Measurements from ENCODE around the gene PTPN7. TPM values are rescaled to one million over a fixed set of nuclear protein-coding genes. Genes with fewer than 3 reads are reported as not detected.

PTPN7 gene
- total RNA-seq, 2 donors from 2014 or later = not detected

GRCh38 chr1:202133496-202133895 is 26.9 kb downstream of the PTPN7 start:
- no peak overlapping the region for H3K27ac Mint-ChIP-seq
- no peaks in the 10 kb centered on the region for H3K27me3 Mint-ChIP-seq (ENCODE audit: insufficient read depth)
- no peaks in the 10 kb centered on the region for H3K9me3 Mint-ChIP-seq
- H3K4me1 Mint-ChIP-seq = no peaks in the 10 kb centered on the region
- Histone ChIP-seq H3K4me3 (ENCODE audit: low read length) (no peak overlapping the region), H3K27me3 (ENCODE audit: control insufficient read depth, insufficient read depth, low read length, poor library complexity, severe bottlenecking) (no peaks in the 10 kb centered on the region), H3K4me1 (ENCODE audit: control insufficient read depth, insufficient read depth, low read length) (no peaks in the 10 kb centered on the region), H3K27ac (ENCODE audit: low read depth, low read length) (no peak overlapping the region), H3K9ac (ENCODE audit: extremely low read depth, low read length, poor library complexity, severe bottlenecking) (no peak overlapping the region), H3K9me3 (ENCODE audit: control insufficient read depth, low read length) (no peaks in the 10 kb centered on the region), H3K36me3 (ENCODE audit: control insufficient read depth, insufficient read depth, low read length) (peaks cover 55% of the 10 kb centered on the region)
- 93 to 96% methylated on average over 3 to 8 of the region's 8 CpGs for WGBS, 2 experiments (ENCODE audit: insufficient coverage in 1 of 2, insufficient read length in 1 of 2)
- no peak for TF ChIP-seq CTCF (conservative IDR thresholded peaks at IDR 0.05)
- peaks cover 36% of the 10 kb centered on the region for H3K36me3 Mint-ChIP-seq (ENCODE audit: low read depth)
- no peak overlapping the region for H3K4me3 Mint-ChIP-seq
- DNase-seq = no peak

GRCh38 chr1:202133001-202133400 is 27.4 kb downstream of the PTPN7 start:
- Mint-ChIP-seq H3K4me3 (no peak overlapping the region), H3K9me3 (no peaks in the 10 kb centered on the region), H3K4me1 (no peaks in the 10 kb centered on the region), H3K27ac (no peak overlapping the region), H3K36me3 (ENCODE audit: low read depth) (peaks cover 31% of the 10 kb centered on the region), H3K27me3 (ENCODE audit: insufficient read depth) (no peaks in the 10 kb centered on the region)
- no peak for DNase-seq
- H3K4me3 ChIP-seq (ENCODE audit: low read length) = no peak overlapping the region
- H3K36me3 ChIP-seq (ENCODE audit: control insufficient read depth, insufficient read depth, low read length) = peaks cover 50% of the 10 kb centered on the region
- no peak overlapping the region for H3K27ac ChIP-seq (ENCODE audit: low read depth, low read length)
- no peaks in the 10 kb centered on the region for H3K4me1 ChIP-seq (ENCODE audit: control insufficient read depth, insufficient read depth, low read length)
- TF ChIP-seq CTCF (conservative IDR thresholded peaks at IDR 0.05) = no peak
- H3K9ac ChIP-seq (ENCODE audit: extremely low read depth, low read length, poor library complexity, severe bottlenecking) = no peak overlapping the region
- no peaks in the 10 kb centered on the region for H3K27me3 ChIP-seq (ENCODE audit: control insufficient read depth, insufficient read depth, low read length, poor library complexity, severe bottlenecking)
- WGBS, 2 experiments (ENCODE audit: insufficient coverage in 1 of 2, insufficient read length in 1 of 2) = 95 to 97% methylated on average over 5 to 13 of the region's 14 CpGs
- H3K9me3 ChIP-seq (ENCODE audit: control insufficient read depth, low read length) = no peaks in the 10 kb centered on the region

- H3K9me3 ChIP-seq (ENCODE audit: control insufficient read depth, low read length) = no peaks in the 10 kb centered on the region
- H3K27me3 ChIP-seq (ENCODE audit: control insufficient read depth, insufficient read depth, low read length, poor library complexity, severe bottlenecking) = no peaks in the 10 kb centered on the region
- Mint-ChIP-seq H3K27me3 (ENCODE audit: insufficient read depth) (no peaks in the 10 kb centered on the region), H3K4me1 (no peaks in the 10 kb centered on the region), H3K9me3 (no peaks in the 10 kb centered on the region), H3K4me3 (no peak overlapping the region), H3K36me3 (ENCODE audit: low read depth) (peaks cover 25% of the 10 kb centered on the region), H3K27ac (no peak overlapping the region)
- H3K27ac ChIP-seq (ENCODE audit: low read depth, low read length) = no peak overlapping the region
- 92 to 95% methylated on average over 8 to 12 of the region's 12 CpGs for WGBS, 2 experiments (ENCODE audit: insufficient coverage in 1 of 2, insufficient read length in 1 of 2)
- H3K4me1 ChIP-seq (ENCODE audit: control insufficient read depth, insufficient read depth, low read length) = no peaks in the 10 kb centered on the region
- DNase-seq = peak; percentile 55
- H3K9ac ChIP-seq (ENCODE audit: extremely low read depth, low read length, poor library complexity, severe bottlenecking) = no peak overlapping the region
- TF ChIP-seq CTCF (conservative IDR thresholded peaks at IDR 0.05) = no peak
- H3K4me3 ChIP-seq (ENCODE audit: low read length) = no peak overlapping the region
- peaks cover 42% of the 10 kb centered on the region for H3K36me3 ChIP-seq (ENCODE audit: control insufficient read depth, insufficient read depth, low read length)
Measured at GRCh38 chr1:202131956-202132821, 28.2 kb downstream of the PTPN7 start.

All from endodermal cell (in vitro differentiated cells).